T-helper 1 cell (primary cell): ENCODE measurements around the gene NEK6.

Experiments
- DNase-seq, 5 donors: peaks; one replicate each; pipeline ENCODE4 v3.0.0-alpha.2; 2012 to 2020

Gene NEK6

GRCh38 chr9:124343533-124344290 lies 86.0 kb downstream of the NEK6 start:
- DNase-seq, result no peak

GRCh38 chr9:124344291-124345050 lies 86.7 kb downstream of the NEK6 start:
- no peak for DNase-seq

- DNase-seq, result no peak
Measured at GRCh38 chr9:124345063-124345462, 87.3 kb downstream of the NEK6 start.

GRCh38 chr9:124345751-124346281 lies 88.1 kb downstream of the NEK6 start:
- no peak for DNase-seq

GRCh38 chr9:124346347-124347163 lies 88.8 kb downstream of the NEK6 start:
- DNase-seq, result no peak

- no peak for DNase-seq
Measured at GRCh38 chr9:124347206-124347967, 89.6 kb downstream of the NEK6 start.

- no peak for DNase-seq
Measured at GRCh38 chr9:124347968-124348358, 90.2 kb downstream of the NEK6 start.

GRCh38 chr9:124348363-124348762 lies 90.6 kb downstream of the NEK6 start:
- no peak for DNase-seq

- no peak for DNase-seq
Measured at GRCh38 chr9:124348831-124349230, 91.1 kb downstream of the NEK6 start.

- no peak for DNase-seq
Measured at GRCh38 chr9:124349267-124349666, 91.5 kb downstream of the NEK6 start.

GRCh38 chr9:124349675-124350493 lies 92.1 kb downstream of the NEK6 start:
- no peak for DNase-seq

GRCh38 chr9:124350494-124351263 lies 92.9 kb downstream of the NEK6 start:
- DNase-seq, result no peak

- no peak for DNase-seq
Measured at GRCh38 chr9:124351672-124352468, 94.1 kb downstream of the NEK6 start.

GRCh38 chr9:124352616-124353015 lies 94.9 kb downstream of the NEK6 start:
- no peak for DNase-seq

- no peak for DNase-seq
Measured at GRCh38 chr9:124353166-124353768, 95.5 kb downstream of the NEK6 start.

- no peak for DNase-seq
Measured at GRCh38 chr9:124353811-124354274, 96.1 kb downstream of the NEK6 start.

GRCh38 chr9:124354346-124355038 lies 96.7 kb downstream of the NEK6 start:
- no peak for DNase-seq
